Left kidney (tissue), 2 donors: Measurements from ENCODE around the gene ASXL1. TPM values are rescaled to one million over a fixed set of nuclear protein-coding genes. Genes with fewer than 3 reads are reported as not detected.
"Not testable (repeated sequence)": the region's sequence is repeated elsewhere in the genome, so short reads cannot be mapped to it uniquely, and the experiment has no call there.

Source experiments
- DNase-seq: peaks from one replicate; pipeline ENCODE4 v3.0.0-alpha.2; 2013
- polyA plus RNA-seq: library from polyadenylated mRNA; unstranded; fragments of 120-200 nt; gene quantifications from one replicate; pipeline ENCODE4 v1.2.1, GENCODE V29; 2013; ENCODE audit not compliant: insufficient read length

ASXL1 gene
- polyA plus RNA-seq, 1 donor: 80.9 TPM

GRCh38 chr20:32465092-32465900 lies 107.2 kb downstream of the ASXL1 start:
- DNase-seq: no peak

GRCh38 chr20:32465901-32466675 lies 108.0 kb downstream of the ASXL1 start:
- not testable (repeated sequence) for DNase-seq

GRCh38 chr20:32466739-32467505 lies 108.8 kb downstream of the ASXL1 start:
- no peak for DNase-seq

GRCh38 chr20:32467506-32468312 lies 109.6 kb downstream of the ASXL1 start:
- DNase-seq: no peak

- DNase-seq: no peak
Observed at GRCh38 chr20:32468313-32468640, 110.1 kb downstream of the ASXL1 start.

- DNase-seq: no peak
Observed at GRCh38 chr20:32468860-32469259, 110.7 kb downstream of the ASXL1 start.

- peak; percentile 73 for DNase-seq
Observed at GRCh38 chr20:32470025-32470861, 112.1 kb downstream of the ASXL1 start.

- no peak for DNase-seq
Observed at GRCh38 chr20:32470940-32471339, 112.8 kb downstream of the ASXL1 start.

GRCh38 chr20:32472581-32473207 lies 114.6 kb downstream of the ASXL1 start:
- DNase-seq: no peak

- DNase-seq: no peak
Observed at GRCh38 chr20:32473231-32474008, 115.3 kb downstream of the ASXL1 start.

- DNase-seq: no peak
Observed at GRCh38 chr20:32474009-32474716, 116.0 kb downstream of the ASXL1 start.

GRCh38 chr20:32474717-32474966 lies 116.5 kb downstream of the ASXL1 start:
- DNase-seq: no peak

- peak; percentile 90 for DNase-seq
Observed at GRCh38 chr20:32474967-32475811, 117.1 kb downstream of the ASXL1 start.

- DNase-seq: no peak
Observed at GRCh38 chr20:32476684-32477593, 118.8 kb downstream of the ASXL1 start.

GRCh38 chr20:32477594-32478512 lies 119.7 kb downstream of the ASXL1 start:
- DNase-seq: no peak

- DNase-seq: no peak
Observed at GRCh38 chr20:32478576-32478975, 120.4 kb downstream of the ASXL1 start.
